SK-N-SH (cell line): ENCODE data around the gene CACNA1A. TPM values are rescaled to one million over a fixed set of nuclear protein-coding genes. Genes with fewer than 3 reads are reported as not detected.

Experiments used
- CTCF ChIA-PET: fragments of 300-600, 350-600 bp; formaldehyde crosslinking; extraction: SDS; loops from one replicate; lab custom pipeline; 2021; lab: Yijun Ruan, JAX
- POLR2A ChIA-PET: fragments of 350-600 bp; sonication (Branson Sonifier 250); formaldehyde crosslinking; extraction: SDS; loops from one replicate; lab custom pipeline; 2020; ENCODE audit warnings: antibody characterized with exemption, inconsistent platforms; lab: Yijun Ruan, JAX
- DNase-seq: peaks from one replicate; pipeline ENCODE4 v3.0.0; 2012
- H2AFZ ChIP-seq: fragments of 200-600 bp; sonication (generic); 2 replicates; pipeline ENCODE4 v1.8.1; 2016; ENCODE audit warnings: antibody characterized with exemption, mild to moderate bottlenecking, low read depth
- H3F3A ChIP-seq: fragments of 200-600 bp; sonication (generic); replicated peaks from 2 replicates; pipeline ENCODE3; 2016; ENCODE audit warnings: antibody characterized with exemption, mild to moderate bottlenecking; ENCODE audit not compliant: insufficient read depth
- H3K27ac ChIP-seq, 2 experiments: fragments of 200-500 bp in 1 of 2; fragments of 200-600 bp in 1 of 2; sonication (Bioruptor generic) in 1 of 2; sonication (generic), shearing (Covaris generic) in 1 of 2; 2 replicates each; pipeline versions ENCODE4 v1.5.1 to v1.6.1; 2014 to 2016; ENCODE audit warnings: low read depth in 2 of 2, inconsistent platforms in 1 of 2, low read length in 1 of 2, mild to moderate bottlenecking in 1 of 2, mixed read lengths in 1 of 2
- H3K27me3 ChIP-seq: fragments of 200-600 bp; sonication (generic), shearing (Covaris generic); 2 replicates; pipeline ENCODE4 v1.6.1; 2016; ENCODE audit warnings: mixed run types; ENCODE audit not compliant: insufficient read depth
- H3K36me3 ChIP-seq, 2 experiments: fragments of 200-500 bp in 1 of 2; fragments of 200-600 bp in 1 of 2; sonication (Bioruptor generic) in 1 of 2; sonication (generic) in 1 of 2; replicated peaks in 1 of 2; 2 replicates each; pipeline versions ENCODE3 to v1.5.1; 2014 to 2016; ENCODE audit warnings: low read length in 1 of 2, mild to moderate bottlenecking in 1 of 2; ENCODE audit not compliant: insufficient read depth in 2 of 2, control insufficient read depth in 1 of 2
- H3K4me1 ChIP-seq, 2 experiments: fragments of 200-500 bp in 1 of 2; fragments of 200-600 bp in 1 of 2; sonication (Bioruptor generic) in 1 of 2; sonication (generic), shearing (Covaris generic) in 1 of 2; 2 replicates each; pipeline versions ENCODE4 v1.5.1 to v1.6.1; 2014 to 2016; ENCODE audit warnings: low read depth in 1 of 2, low read length in 1 of 2, mixed run types in 1 of 2; ENCODE audit not compliant: insufficient read depth in 2 of 2, control insufficient read depth in 1 of 2
- H3K4me2 ChIP-seq: fragments of 200-600 bp; sonication (generic), shearing (Covaris generic); 2 replicates; pipeline ENCODE4 v1.6.1; 2017; ENCODE audit warnings: mixed run types
- H3K4me3 ChIP-seq, 2 experiments: fragments of 200-500 bp in 1 of 2; fragments of 200-600 bp in 1 of 2; sonication (Bioruptor generic) in 1 of 2; sonication (generic), shearing (Covaris generic) in 1 of 2; 2 replicates each; pipeline versions ENCODE4 v1.5.1 to v1.8.1; 2014 to 2016; ENCODE audit warnings: low read depth in 2 of 2, inconsistent platforms in 1 of 2, low read length in 1 of 2, mild to moderate bottlenecking in 1 of 2, mixed read lengths in 1 of 2, moderate library complexity in 1 of 2
- H3K79me2 ChIP-seq: fragments of 200-600 bp; sonication (generic); 2 replicates; pipeline ENCODE4 v1.8.1; 2017; ENCODE audit warnings: mild to moderate bottlenecking; ENCODE audit not compliant: insufficient read depth
- H3K9ac ChIP-seq: fragments of 200-600 bp; sonication (generic); 2 replicates; pipeline ENCODE4 v1.6.1; 2017; ENCODE audit warnings: mixed run types
- H3K9me2 ChIP-seq: fragments of 200-600 bp; sonication (generic); 2 replicates; pipeline ENCODE4 v1.6.1; 2017; ENCODE audit warnings: mixed run types
- H3K9me3 ChIP-seq: fragments of 200-600 bp; sonication (generic); 2 replicates; pipeline ENCODE4 v1.6.1; 2017; ENCODE audit warnings: mixed run types, mild to moderate bottlenecking, moderate library complexity
- H4K20me1 ChIP-seq: fragments of 200-600 bp; sonication (generic); 2 replicates; pipeline ENCODE4 v1.6.1; 2017; ENCODE audit warnings: mild to moderate bottlenecking, mixed run types; ENCODE audit not compliant: insufficient read depth
- CHD2 ChIP-seq: fragments of 150-350 bp; IDR thresholded peaks from 2 replicates; pipeline ENCODE4 v1.6.1; 2018; ENCODE audit warnings: low read length; ENCODE audit not compliant: partially characterized antibody
- CTCF ChIP-seq: fragments of 200-600 bp; sonication (generic); IDR thresholded peaks from 2 replicates; pipeline ENCODE4 v1.6.1; 2017; ENCODE audit warnings: antibody characterized with exemption, mild to moderate bottlenecking, moderate library complexity
- ELF1 ChIP-seq: IDR thresholded peaks from 2 replicates; pipeline ENCODE4 v1.4.0; 2012
- GATA2 ChIP-seq: sonication (generic); formaldehyde crosslinking; IDR thresholded peaks from 2 replicates; pipeline ENCODE4 v1.5.0; 2020; ENCODE audit warnings: mild to moderate bottlenecking, missing genetic modification reagents
- IRF3 ChIP-seq: fragments of 150-350 bp; IDR thresholded peaks from 2 replicates; pipeline ENCODE4 v1.6.1; 2016; ENCODE audit warnings: mild to moderate bottlenecking, low read depth, low read length
- MAX ChIP-seq: IDR thresholded peaks from 2 replicates; pipeline ENCODE4 v1.4.0; 2012; ENCODE audit warnings: low read depth
- MEF2A ChIP-seq: IDR thresholded peaks from 2 replicates; pipeline ENCODE4 v1.4.0; 2012; ENCODE audit warnings: low read depth, borderline replicate concordance
- MXI1 ChIP-seq: IDR thresholded peaks from 2 replicates; pipeline ENCODE4 v1.6.1; 2012; ENCODE audit warnings: mild to moderate bottlenecking, low read depth, low read length, improper control_type of control experiment
- NFIC ChIP-seq: IDR thresholded peaks from 2 replicates; pipeline ENCODE4 v1.4.0; 2012; ENCODE audit warnings: borderline replicate concordance
- NRF1 ChIP-seq: IDR thresholded peaks from 2 replicates; pipeline ENCODE4 v1.6.1; 2012; ENCODE audit warnings: low read depth, mild to moderate bottlenecking, low read length
- PBX3 ChIP-seq: IDR thresholded peaks from 2 replicates; pipeline ENCODE4; 2012
- RAD21 ChIP-seq: IDR thresholded peaks from 2 replicates; pipeline ENCODE4 v1.6.1; 2012; ENCODE audit warnings: mild to moderate bottlenecking, low read length
- RFX5 ChIP-seq: IDR thresholded peaks from 2 replicates; pipeline ENCODE4 v1.6.1; 2012; ENCODE audit warnings: mild to moderate bottlenecking, improper control_type of control experiment, low read length
- SMC3 ChIP-seq: IDR thresholded peaks from 2 replicates; pipeline ENCODE4 v1.6.1; 2012; ENCODE audit warnings: low read depth, low read length, improper control_type of control experiment
- TCF12 ChIP-seq: IDR thresholded peaks from 2 replicates; pipeline ENCODE4 v1.4.0; 2012
- ZBTB33 ChIP-seq: IDR thresholded peaks from 2 replicates; pipeline ENCODE4 v1.4.0; 2012; ENCODE audit warnings: low read depth, borderline replicate concordance
- WGBS: methylation state at CpG from one replicate; pipeline ENCODE4 v1.1.6; 2017; ENCODE audit warnings: low lambda C conversion rate; 5-methylcytosine and 5-hydroxymethylcytosine counted together
- polyA plus RNA-seq, 3 experiments: library from polyadenylated mRNA; depleted of rRNA; stranded (reverse); fragments of >200 nt; gene quantifications; 2 replicates each; pipeline ENCODE4 v1.2.3, GENCODE V29; 2012

Gene CACNA1A
- polyA plus RNA-seq, 1 of the 3 experiments (the other 2 are of a cell fraction), result 1.3 TPM

- DNase-seq, result peak; percentile 72
- CTCF ChIA-PET, result interaction anchor here (0.7 to 1.6 kb wide), 5 partner anchors 10 to 377 kb away, joined by 3 to 7 read pairs (median 4); partner anchors contain the start of genes IER2 and STX10
- H4K20me1 ChIP-seq, result no peaks in the 10 kb centered on the region
Measured at GRCh38 chr19:13212759-13213330, 293.4 kb downstream of the CACNA1A start.

GRCh38 chr19:13211426-13212308, 294.6 kb downstream of the CACNA1A start:
- Histone ChIP-seq H3K9me3 (no peaks in the 10 kb centered on the region), H3K79me2 (no peaks in the 10 kb centered on the region), H3K9me2 (no peaks in the 10 kb centered on the region), H3F3A (no peaks in the 10 kb centered on the region), H3K9ac (no peak overlapping the region), H3K27me3 (no peaks in the 10 kb centered on the region), H3K36me3 (no peaks in the 10 kb centered on the region), H3K4me1 (no peaks in the 10 kb centered on the region), H3K27ac (no peak overlapping the region), H3K4me3 (no peak overlapping the region), H2AFZ (no peak overlapping the region), H3K4me2 (no peak overlapping the region), H4K20me1 (no peaks in the 10 kb centered on the region)
- no peak for DNase-seq
- TF ChIP-seq ELF1 (no peak), MAX (no peak), RAD21 (no peak), ZBTB33 (no peak), GATA2 (CRISPR knock-in tag) (no peak), MEF2A (no peak), PBX3 (no peak), MXI1 (no peak), NFIC (no peak)
- WGBS, result 80% methylated on average over 2 of the region's 16 CpGs
- ChIA-PET CTCF (interaction anchor here (0.7 to 1.6 kb wide), 4 partner anchors 10 to 62 kb away, joined by 3 to 7 read pairs (median 4); partner anchors contain the start of genes IER2 and STX10), POLR2A (no interaction called here)

More at GRCh38 chr19:13212759-13213330, 293.4 kb downstream of the CACNA1A start:
- TF ChIP-seq NFIC (no peak), TCF12 (no peak), RAD21 (peak; percentile 29; the same call in 1 of the 2 replicates), SMC3 (peak; percentile 39), CHD2 (no peak), RFX5 (no peak), IRF3 (no peak), CTCF (peak; percentile 66), NRF1 (no peak)
- TF ChIP-seq, all 33 proteins: peak for 3
- Histone ChIP-seq H3K4me1 (no peaks in the 10 kb centered on the region), H3F3A (no peaks in the 10 kb centered on the region), H2AFZ (no peak overlapping the region), H3K9me2 (no peaks in the 10 kb centered on the region), H3K27ac (no peak overlapping the region), H3K79me2 (no peaks in the 10 kb centered on the region), H3K9me3 (no peaks in the 10 kb centered on the region), H3K4me2 (no peak overlapping the region), H3K27me3 (no peaks in the 10 kb centered on the region), H3K4me3 (no peak overlapping the region), H3K9ac (no peak overlapping the region), H3K36me3 (no peaks in the 10 kb centered on the region)
- 27% methylated on average over 7 of the region's 7 CpGs for WGBS
- POLR2A ChIA-PET, result no interaction called here
